Stimulated activated CD4-positive, alpha-beta T cell treated with anti-CD3 and anti-CD28 coated beads, Interleukin-4, amount 100 ng/mL, for 1 hour (primary cell): ENCODE measurements around the gene OR2L8.

Experiments
- DNase-seq: peaks from one replicate; pipeline ENCODE4 v3.0.0-alpha.2; 2020

OR2L8 gene

GRCh38 chr1:247948558-247948957 is at the start of gene OR2L8:
TSS of gene OR2L8 (plus strand) at chr1:247948858. CDS start at chr1:247948858, 0 bp downstream.
- DNase-seq: no peak

- DNase-seq: no peak
These were observed 44.5 kb upstream of the OR2L8 start for GRCh38 chr1:247904122-247904521.

GRCh38 chr1:247905181-247905580 is 43.5 kb upstream of the OR2L8 start:
- DNase-seq: no peak

- no peak for DNase-seq
These were observed 42.7 kb upstream of the OR2L8 start for GRCh38 chr1:247905910-247906503.

- no peak for DNase-seq
These were observed 42.1 kb upstream of the OR2L8 start for GRCh38 chr1:247906504-247907047.

- DNase-seq: no peak
These were observed 39.9 kb upstream of the OR2L8 start for GRCh38 chr1:247908766-247909165.

- no peak for DNase-seq
These were observed 34.9 kb upstream of the OR2L8 start for GRCh38 chr1:247913786-247914185.

- no peak for DNase-seq
These were observed 33.6 kb upstream of the OR2L8 start for GRCh38 chr1:247914941-247915662.

GRCh38 chr1:247919952-247920351 is 28.7 kb upstream of the OR2L8 start, which contains the start of gene OR2T8:
TSS of gene OR2T8 (plus strand) at chr1:247920252. CDS start at chr1:247921018, 766 bp downstream.
- DNase-seq: no peak

GRCh38 chr1:247923941-247924340 is 24.7 kb upstream of the OR2L8 start:
- no peak for DNase-seq

GRCh38 chr1:247924868-247925267 is 23.8 kb upstream of the OR2L8 start, which contains the start of gene OR2AJ1:
TSS of gene OR2AJ1 (plus strand) at chr1:247924889. CDS start at chr1:247933769, 8,880 bp downstream.
- no peak for DNase-seq

- DNase-seq: no peak
These were observed 14.7 kb upstream of the OR2L8 start for GRCh38 chr1:247933989-247934388.

- no peak for DNase-seq
These were observed 12.9 kb upstream of the OR2L8 start for GRCh38 chr1:247935781-247936180.

GRCh38 chr1:247936415-247936814 is 12.2 kb upstream of the OR2L8 start:
- no peak for DNase-seq

- peak; percentile 95 for DNase-seq
These were observed 11.5 kb upstream of the OR2L8 start for GRCh38 chr1:247936965-247937734.

- DNase-seq: no peak
These were observed 6.0 kb upstream of the OR2L8 start for GRCh38 chr1:247942624-247943023.

GRCh38 chr1:247953408-247953807 is 4.8 kb downstream of the OR2L8 start:
- no peak for DNase-seq

GRCh38 chr1:247961791-247962190 is 13.1 kb downstream of the OR2L8 start:
- DNase-seq: no peak

GRCh38 chr1:247962911-247963588 is 14.4 kb downstream of the OR2L8 start:
- no peak for DNase-seq

GRCh38 chr1:247964933-247965332 is 16.3 kb downstream of the OR2L8 start, which contains the start of gene OR2AK2:
TSS of gene OR2AK2 (plus strand) at chr1:247965233. CDS start at chr1:247965377, 144 bp downstream.
- DNase-seq: no peak

- no peak for DNase-seq
These were observed 18.0 kb downstream of the OR2L8 start for GRCh38 chr1:247966532-247967204.

- no peak for DNase-seq
These were observed 44.3 kb downstream of the OR2L8 start for GRCh38 chr1:247992986-247993385.
